GM12873 (cell line): ENCODE data around the gene CDCA3.

Experiments
- CTCF ChIP-seq: IDR thresholded peaks from 2 replicates; pipeline ENCODE4 v1.5.1; 2012; ENCODE audit warnings: low read depth, mild to moderate bottlenecking, moderate library complexity, low read length, control low read depth; ENCODE audit not compliant: insufficient read depth; ENCODE audit errors: missing control alignments

Gene CDCA3

GRCh38 chr12:6854036-6854435, 3.0 kb upstream of the CDCA3 start:
- no peak for TF ChIP-seq CTCF

DNA sequence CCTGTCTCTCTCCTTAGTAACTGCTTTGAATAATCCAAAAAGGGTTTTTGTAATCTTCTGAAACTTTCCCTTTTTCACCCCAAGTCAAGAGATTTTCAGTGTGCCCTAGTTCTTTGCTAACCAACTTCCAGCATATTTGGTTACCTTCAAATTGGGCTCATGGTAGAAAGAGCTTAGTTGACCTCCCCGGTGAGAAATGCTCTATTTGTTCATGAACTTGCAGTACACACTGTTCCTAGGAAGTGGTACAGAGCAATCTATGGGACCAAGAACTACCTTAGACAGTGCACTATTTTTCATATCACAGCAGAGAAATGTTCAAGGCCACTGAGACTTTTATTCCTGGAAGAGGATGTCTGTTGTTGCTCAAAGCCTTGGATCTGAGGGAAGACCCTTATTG, 2.5 kb upstream of the CDCA3 start:
- TF ChIP-seq CTCF: no peak

- no peak for TF ChIP-seq CTCF
Measured at GRCh38 chr12:6852651-6853354, 1.7 kb upstream of the CDCA3 start.

GRCh38 chr12:6851921-6852650, 1.0 kb upstream of the CDCA3 start, which contains the start of gene USP5:
USP5 (plus strand) TSS chr12:6852150; CDS start chr12:6852180, 30 bp downstream.
- TF ChIP-seq CTCF: no peak

DNA sequence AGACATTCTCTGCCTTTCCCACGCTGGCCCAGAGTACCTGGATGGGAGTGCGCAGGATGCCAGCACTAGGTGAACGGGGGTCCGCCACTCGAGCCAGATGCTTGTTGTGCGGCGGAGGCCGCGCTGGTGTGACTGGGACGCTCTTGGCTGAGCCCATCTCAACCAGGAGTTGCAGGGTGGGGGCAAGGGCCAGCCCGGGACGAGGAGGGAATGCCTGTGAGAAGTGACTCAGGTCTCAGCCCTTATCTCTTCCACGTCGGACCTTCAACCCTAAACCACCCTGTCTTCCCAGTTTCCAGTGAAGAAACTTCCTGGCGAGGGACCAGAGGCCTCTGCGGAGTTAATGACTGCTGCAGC, 312 bp downstream of the CDCA3 start:
- no peak for TF ChIP-seq CTCF

DNA sequence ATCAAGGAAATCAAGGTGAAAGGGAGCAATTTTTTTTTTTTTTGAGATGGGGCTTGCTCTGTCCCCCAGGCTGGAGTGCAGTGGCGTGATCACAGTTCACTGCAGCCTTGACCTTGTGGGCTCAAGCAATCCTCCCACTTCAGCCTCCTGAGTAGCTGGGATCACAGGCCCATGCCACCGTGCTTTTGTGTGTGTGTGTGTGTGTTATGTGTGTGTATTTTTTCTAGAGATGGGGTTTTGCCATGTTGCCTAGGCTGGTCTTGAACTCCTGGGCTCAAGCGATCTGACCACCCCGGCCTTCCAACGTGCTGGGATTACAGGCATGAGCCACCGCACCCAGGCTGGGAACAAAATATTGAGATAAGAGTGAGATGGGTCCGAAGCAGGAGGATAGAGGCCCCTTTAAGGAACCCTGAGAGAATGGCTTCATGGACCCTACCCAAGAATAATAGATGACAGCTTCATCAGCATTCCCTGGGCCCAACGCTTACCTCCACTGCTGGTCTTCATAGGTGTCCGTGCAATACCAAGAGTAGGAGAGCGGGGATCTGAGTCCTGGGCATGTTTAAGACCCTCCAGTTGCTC, 1.0 kb downstream of the CDCA3 start:
- TF ChIP-seq CTCF: no peak

DNA sequence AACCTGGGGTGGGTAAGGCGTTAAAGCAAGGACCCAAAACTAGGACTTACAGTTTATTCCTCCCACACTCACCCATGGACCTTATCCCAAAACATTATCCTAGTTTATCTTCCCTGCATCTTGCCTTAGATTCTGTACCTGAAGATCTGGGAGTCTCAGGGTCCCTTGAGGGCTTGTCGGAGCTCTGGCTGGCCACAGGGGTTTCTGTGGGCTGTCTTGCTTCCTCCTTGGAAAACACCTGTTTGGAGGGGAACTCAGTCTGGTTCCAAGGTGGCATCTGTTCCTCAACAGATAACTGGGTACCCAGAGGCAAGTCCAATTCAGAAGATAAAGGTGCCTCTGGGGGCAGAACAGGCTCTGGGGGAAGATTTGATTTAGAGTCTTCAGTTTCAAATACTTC, 1.7 kb downstream of the CDCA3 start:
- no peak for TF ChIP-seq CTCF
